Upper lobe of left lung (tissue), 4 donors: ENCODE data around the gene CIRBP.

Experiments used
- CTCF ChIP-seq, 6 experiments: fragments of 450-650 bp in 4 of 6; fragments of 200-600 bp in 2 of 6; sonication (generic) in 2 of 6; IDR thresholded peaks; one replicate each; pipeline ENCODE4 v1.5.1; 2016 to 2019; ENCODE audit warnings: antibody characterized with exemption in 6 of 6
- POLR2AphosphoS5 ChIP-seq, 2 donors: sonication (generic); formaldehyde crosslinking; IDR thresholded peaks; one replicate each; pipeline ENCODE4 v1.5.1; 2017; ENCODE audit warnings: antibody characterized with exemption in 2 of 2

- TF ChIP-seq POLR2AphosphoS5 (IDR thresholded peaks at IDR 0.05) = no peak
- no peak for TF ChIP-seq CTCF (IDR thresholded peaks at IDR 0.05)
Measured at GRCh38 chr19:1290196-1290702, 21.1 kb downstream of the CIRBP start.
